Neural cell (in vitro differentiated cells): ENCODE data around the gene MIXL1.

Experiments
- EP300 ChIP-seq: fragments of 450-650 bp; conservative IDR thresholded peaks from 2 replicates; pipeline ENCODE4 v1.6.1; 2014; ENCODE audit warnings: antibody characterized with exemption, mild to moderate bottlenecking, moderate library complexity; ENCODE audit not compliant: poor library complexity, severe bottlenecking
- SMC3 ChIP-seq: fragments of 450-650 bp; conservative IDR thresholded peaks from 2 replicates; pipeline ENCODE4 v1.6.1; 2014; ENCODE audit warnings: antibody characterized with exemption, mild to moderate bottlenecking, moderate library complexity; ENCODE audit not compliant: poor library complexity
- TAF1 ChIP-seq: IDR thresholded peaks from 2 replicates; pipeline ENCODE4 v1.6.1; 2012; ENCODE audit warnings: low read depth
- TF ChIP-seq, protein P1 (sequence below): fragments of 450-650 bp; IDR thresholded peaks from 2 replicates; pipeline ENCODE4 v1.5.1; 2014; ENCODE audit warnings: antibody characterized with exemption, mild to moderate bottlenecking, moderate library complexity; ENCODE audit not compliant: poor library complexity, severe bottlenecking

DNA sequence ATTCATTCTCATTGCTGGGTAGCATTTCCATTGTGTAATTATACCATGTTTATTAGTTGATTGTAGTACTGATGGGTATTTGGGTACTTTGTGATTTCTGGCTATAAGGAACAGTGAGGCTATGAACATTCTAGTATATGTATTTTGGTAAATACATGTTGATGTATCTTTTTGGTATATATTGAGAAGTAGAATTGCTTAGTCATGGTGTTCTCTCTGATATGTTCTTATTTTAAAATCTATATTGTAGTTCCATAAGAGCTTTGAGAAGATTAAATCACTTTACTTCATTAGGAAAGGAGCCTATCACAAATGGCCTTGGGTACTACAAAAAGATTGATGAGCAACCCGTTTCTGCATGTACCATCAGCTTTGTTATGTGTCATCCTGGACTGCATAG lies 13.4 kb downstream of the MIXL1 start:
- TF ChIP-seq, protein P1, sequence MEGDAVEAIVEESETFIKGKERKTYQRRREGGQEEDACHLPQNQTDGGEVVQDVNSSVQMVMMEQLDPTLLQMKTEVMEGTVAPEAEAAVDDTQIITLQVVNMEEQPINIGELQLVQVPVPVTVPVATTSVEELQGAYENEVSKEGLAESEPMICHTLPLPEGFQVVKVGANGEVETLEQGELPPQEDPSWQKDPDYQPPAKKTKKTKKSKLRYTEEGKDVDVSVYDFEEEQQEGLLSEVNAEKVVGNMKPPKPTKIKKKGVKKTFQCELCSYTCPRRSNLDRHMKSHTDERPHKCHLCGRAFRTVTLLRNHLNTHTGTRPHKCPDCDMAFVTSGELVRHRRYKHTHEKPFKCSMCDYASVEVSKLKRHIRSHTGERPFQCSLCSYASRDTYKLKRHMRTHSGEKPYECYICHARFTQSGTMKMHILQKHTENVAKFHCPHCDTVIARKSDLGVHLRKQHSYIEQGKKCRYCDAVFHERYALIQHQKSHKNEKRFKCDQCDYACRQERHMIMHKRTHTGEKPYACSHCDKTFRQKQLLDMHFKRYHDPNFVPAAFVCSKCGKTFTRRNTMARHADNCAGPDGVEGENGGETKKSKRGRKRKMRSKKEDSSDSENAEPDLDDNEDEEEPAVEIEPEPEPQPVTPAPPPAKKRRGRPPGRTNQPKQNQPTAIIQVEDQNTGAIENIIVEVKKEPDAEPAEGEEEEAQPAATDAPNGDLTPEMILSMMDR: no peak
- no peak for TF ChIP-seq TAF1
- no peak for TF ChIP-seq EP300
- no peak for TF ChIP-seq SMC3
